SK-N-SH treated with all-trans-retinoic acid at 6 μM for 48 hours (cell line): ENCODE data around the gene FBXO17.

ENCODE experiments used
- ARNTL ChIP-seq: fragments of 450-650 bp; formaldehyde crosslinking; IDR thresholded peaks from 2 replicates; pipeline ENCODE4 v1.5.0; 2020; ENCODE audit warnings: low read depth, mild to moderate bottlenecking, moderate library complexity, borderline replicate concordance
- POU6F1 ChIP-seq: fragments of 250-450 bp; sonication (Bioruptor Pico); IDR thresholded peaks from 2 replicates; pipeline ENCODE4 v1.8.0; 2021; ENCODE audit warnings: low read depth, mild to moderate bottlenecking, moderate library complexity, borderline replicate concordance
- RARB ChIP-seq: fragments of 250-450 bp; sonication (Bioruptor Pico); IDR thresholded peaks from 2 replicates; pipeline ENCODE4 v1.8.0; 2021; ENCODE audit warnings: mild to moderate bottlenecking, moderate library complexity
- ZFP30 ChIP-seq: fragments of 450-650 bp; formaldehyde crosslinking; IDR thresholded peaks from 2 replicates; pipeline ENCODE4 v1.5.0; 2022; ENCODE audit warnings: mild to moderate bottlenecking, moderate library complexity
- ZNF565 ChIP-seq: fragments of 450-650 bp; formaldehyde crosslinking; conservative IDR thresholded peaks from 2 replicates; pipeline ENCODE4 v1.5.0; 2020; ENCODE audit warnings: low read depth, mild to moderate bottlenecking, moderate library complexity
- ZNF70 ChIP-seq: fragments of 450-650 bp; formaldehyde crosslinking; IDR thresholded peaks from 2 replicates; pipeline ENCODE4 v1.5.0; 2020; ENCODE audit warnings: mild to moderate bottlenecking, moderate library complexity
- ZNF8 ChIP-seq: fragments of 450-650 bp; formaldehyde crosslinking; IDR thresholded peaks from 2 replicates; pipeline ENCODE4 v1.5.0; 2020; ENCODE audit warnings: mild to moderate bottlenecking, moderate library complexity
- TF ChIP-seq, protein P1 (sequence below): fragments of 250-450 bp; sonication (Bioruptor Pico); IDR thresholded peaks from 2 replicates; pipeline ENCODE4 v1.5.1; 2021; ENCODE audit warnings: mild to moderate bottlenecking, moderate library complexity
- TF ChIP-seq, protein P2 (sequence below): fragments of 250-450 bp; sonication (Bioruptor Pico); IDR thresholded peaks from 2 replicates; pipeline ENCODE4 v1.5.1; 2020; ENCODE audit warnings: low read depth, mild to moderate bottlenecking, moderate library complexity

DNA sequence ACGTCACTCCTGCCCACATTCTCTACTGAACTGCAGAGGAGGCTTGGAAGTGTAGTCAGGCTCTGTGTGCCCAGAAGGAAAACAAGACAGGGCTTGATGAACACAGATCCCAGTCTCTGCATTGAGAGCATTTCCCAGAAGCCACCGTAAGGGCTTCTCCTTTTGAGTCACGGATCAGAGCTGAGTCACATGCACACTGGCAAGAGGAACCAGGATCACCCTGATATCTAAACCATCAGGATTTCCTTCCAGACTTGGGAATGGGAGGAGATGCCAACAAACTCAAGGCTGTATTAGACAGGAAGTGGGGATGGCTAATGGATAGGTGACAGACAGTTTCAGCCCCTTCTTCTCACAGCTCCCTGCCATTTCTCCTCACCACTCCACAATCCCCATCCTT is 17.7 kb upstream of the FBXO17 start:
- TF ChIP-seq POU6F1 (CRISPR knock-in tag) (no peak), ZNF70 (CRISPR knock-in tag) (no peak), ZNF8 (no peak), RARB (no peak), ARNTL (no peak), ZFP30 (no peak), ZNF565 (CRISPR knock-in tag) (no peak)
- TF ChIP-seq, protein P1, sequence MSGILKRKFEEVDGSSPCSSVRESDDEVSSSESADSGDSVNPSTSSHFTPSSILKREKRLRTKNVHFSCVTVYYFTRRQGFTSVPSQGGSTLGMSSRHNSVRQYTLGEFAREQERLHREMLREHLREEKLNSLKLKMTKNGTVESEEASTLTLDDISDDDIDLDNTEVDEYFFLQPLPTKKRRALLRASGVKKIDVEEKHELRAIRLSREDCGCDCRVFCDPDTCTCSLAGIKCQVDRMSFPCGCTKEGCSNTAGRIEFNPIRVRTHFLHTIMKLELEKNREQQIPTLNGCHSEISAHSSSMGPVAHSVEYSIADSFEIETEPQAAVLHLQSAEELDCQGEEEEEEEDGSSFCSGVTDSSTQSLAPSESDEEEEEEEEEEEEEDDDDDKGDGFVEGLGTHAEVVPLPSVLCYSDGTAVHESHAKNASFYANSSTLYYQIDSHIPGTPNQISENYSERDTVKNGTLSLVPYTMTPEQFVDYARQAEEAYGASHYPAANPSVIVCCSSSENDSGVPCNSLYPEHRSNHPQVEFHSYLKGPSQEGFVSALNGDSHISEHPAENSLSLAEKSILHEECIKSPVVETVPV (CRISPR knock-in tag) = no peak
- TF ChIP-seq, protein P2, sequence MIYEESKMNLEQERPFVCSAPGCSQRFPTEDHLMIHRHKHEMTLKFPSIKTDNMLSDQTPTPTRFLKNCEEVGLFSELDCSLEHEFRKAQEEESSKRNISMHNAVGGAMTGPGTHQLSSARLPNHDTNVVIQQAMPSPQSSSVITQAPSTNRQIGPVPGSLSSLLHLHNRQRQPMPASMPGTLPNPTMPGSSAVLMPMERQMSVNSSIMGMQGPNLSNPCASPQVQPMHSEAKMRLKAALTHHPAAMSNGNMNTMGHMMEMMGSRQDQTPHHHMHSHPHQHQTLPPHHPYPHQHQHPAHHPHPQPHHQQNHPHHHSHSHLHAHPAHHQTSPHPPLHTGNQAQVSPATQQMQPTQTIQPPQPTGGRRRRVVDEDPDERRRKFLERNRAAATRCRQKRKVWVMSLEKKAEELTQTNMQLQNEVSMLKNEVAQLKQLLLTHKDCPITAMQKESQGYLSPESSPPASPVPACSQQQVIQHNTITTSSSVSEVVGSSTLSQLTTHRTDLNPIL (CRISPR knock-in tag) = no peak
